HepG2 (cell line): Measurements from ENCODE around the gene CHKA. TPM values are rescaled to one million over a fixed set of nuclear protein-coding genes. Genes with fewer than 3 reads are reported as not detected.
A peak's percentile ranks its signal among the peaks of the same experiment; 100 is the strongest.

Source experiments
- FOXP1 ChIP-seq, 2 experiments: fragments of 450-650 bp in 1 of 2; IDR thresholded peaks; 2 replicates each; pipeline ENCODE4 v1.6.1; 2017 to 2018; ENCODE audit warnings: antibody characterized with exemption in 1 of 2
- GABPB1 ChIP-seq: IDR thresholded peaks from 2 replicates; pipeline ENCODE4 v1.6.1; 2016; ENCODE audit warnings: mild to moderate bottlenecking, missing genetic modification reagents, moderate library complexity, missing compliant biosample characterization
- GLI4 ChIP-seq: sonication (generic); formaldehyde crosslinking; IDR thresholded peaks from 2 replicates; pipeline ENCODE4 v1.5.1; 2020; ENCODE audit warnings: missing genetic modification reagents, mild to moderate bottlenecking, moderate library complexity, borderline replicate concordance
- NFKBIZ ChIP-seq: IDR thresholded peaks from 2 replicates; pipeline ENCODE4 v1.6.1; 2018; ENCODE audit warnings: missing genetic modification reagents, missing compliant biosample characterization
- NFYB ChIP-seq: sonication (generic); formaldehyde crosslinking; IDR thresholded peaks from 2 replicates; pipeline ENCODE4 v1.4.0; 2020; ENCODE audit warnings: missing genetic modification reagents
- PAF1 ChIP-seq: IDR thresholded peaks from 2 replicates; pipeline ENCODE4 v1.6.1; 2016; ENCODE audit warnings: missing genetic modification reagents, missing compliant biosample characterization
- POLR2A ChIP-seq, 2 experiments: IDR thresholded peaks; 2 replicates each; pipeline ENCODE4 v1.6.1; 2011; ENCODE audit warnings: low read depth in 2 of 2, low read length in 2 of 2, mild to moderate bottlenecking in 1 of 2, moderate library complexity in 1 of 2; ENCODE audit not compliant: insufficient read depth in 1 of 2
- RARG ChIP-seq: sonication (generic); formaldehyde crosslinking; IDR thresholded peaks from 2 replicates; pipeline ENCODE4 v1.4.0; 2020; ENCODE audit warnings: low read depth, mild to moderate bottlenecking, missing genetic modification reagents
- SIN3A ChIP-seq: IDR thresholded peaks from 2 replicates; pipeline ENCODE4 v1.6.1; 2011; ENCODE audit warnings: low read depth, mild to moderate bottlenecking, control low read depth, low read length, borderline replicate concordance
- STAG1 ChIP-seq: sonication (generic); formaldehyde crosslinking; IDR thresholded peaks from 2 replicates; pipeline ENCODE4 v1.4.0; 2020; ENCODE audit warnings: missing genetic modification reagents
- TP53 ChIP-seq: sonication (generic); formaldehyde crosslinking; conservative IDR thresholded peaks from 2 replicates; pipeline ENCODE4 v1.4.0; 2020; ENCODE audit warnings: missing genetic modification reagents
- ZNF343 ChIP-seq: sonication (generic); formaldehyde crosslinking; IDR thresholded peaks from 2 replicates; pipeline ENCODE4 v1.4.0; 2020; ENCODE audit warnings: mild to moderate bottlenecking, missing genetic modification reagents
- ZNF432 ChIP-seq: sonication (generic); formaldehyde crosslinking; IDR thresholded peaks from 2 replicates; pipeline ENCODE4 v1.5.0; 2020; ENCODE audit warnings: missing genetic modification reagents, mild to moderate bottlenecking, borderline replicate concordance
- ZNF746 ChIP-seq: sonication (generic); formaldehyde crosslinking; IDR thresholded peaks from 2 replicates; pipeline ENCODE4 v1.8.0; 2022; ENCODE audit warnings: mild to moderate bottlenecking, missing genetic modification reagents
- ZNF883 ChIP-seq: sonication (generic); formaldehyde crosslinking; IDR thresholded peaks from 2 replicates; pipeline ENCODE4 v1.5.1; 2020; ENCODE audit warnings: mild to moderate bottlenecking, missing genetic modification reagents; ENCODE audit errors: not compliant biosample characterization
- ZNF891 ChIP-seq: sonication (generic); formaldehyde crosslinking; IDR thresholded peaks from 2 replicates; pipeline ENCODE4 v1.5.0; 2020; ENCODE audit warnings: mild to moderate bottlenecking, missing genetic modification reagents
- polyA plus RNA-seq, 8 experiments: library from polyadenylated mRNA; depleted of rRNA in 3 of 8; stranded (reverse) in 7 of 8; unstranded in 1 of 8; fragments of >200 nt; fragmentation: Illumina TruSeq in 4 of 8; extraction: Trizol in 4 of 8; gene quantifications; 2 replicates each; pipeline versions ENCODE4 v1.2.1 to v1.2.3, GENCODE V29; 2011 to 2016; ENCODE audit warnings: low read depth in 4 of 8, missing spikeins in 1 of 8, mixed read lengths in 1 of 8; ENCODE audit not compliant: insufficient read depth in 1 of 8
- total RNA-seq, 5 experiments: library from RNA; depleted of rRNA; stranded (reverse); fragments of >200 nt; fragmentation: Illumina TruSeq; extraction: Trizol; gene quantifications; 2 replicates each; pipeline ENCODE4 v1.2.3, GENCODE V29; 2016; ENCODE audit warnings: low read depth in 1 of 5
- TF ChIP-seq, protein P1 (sequence below): sonication (generic); formaldehyde crosslinking; IDR thresholded peaks from 2 replicates; pipeline ENCODE4 v1.5.0; 2020; ENCODE audit warnings: mild to moderate bottlenecking, missing genetic modification reagents, moderate library complexity
- TF ChIP-seq, protein P2 (sequence below): sonication (generic); formaldehyde crosslinking; IDR thresholded peaks from 2 replicates; pipeline ENCODE4 v1.4.0; 2020; ENCODE audit warnings: missing genetic modification reagents
- TF ChIP-seq, protein P3 (sequence below): sonication (generic); formaldehyde crosslinking; IDR thresholded peaks from 2 replicates; pipeline ENCODE4 v1.4.0; 2020; ENCODE audit warnings: mild to moderate bottlenecking, missing genetic modification reagents
- TF ChIP-seq, protein P4 (sequence below): sonication (generic); formaldehyde crosslinking; IDR thresholded peaks from 2 replicates; pipeline ENCODE4 v1.8.1; 2022; ENCODE audit warnings: low read depth, mild to moderate bottlenecking, missing genetic modification reagents
- TF ChIP-seq, protein P5 (sequence below): sonication (generic); formaldehyde crosslinking; IDR thresholded peaks from 2 replicates; pipeline ENCODE4 v1.5.1; 2020; ENCODE audit warnings: missing genetic modification reagents, mild to moderate bottlenecking, borderline replicate concordance
- TF ChIP-seq, protein P6 (sequence below): sonication (generic); formaldehyde crosslinking; IDR thresholded peaks from 2 replicates; pipeline ENCODE4 v1.8.0; 2022; ENCODE audit warnings: mild to moderate bottlenecking, missing genetic modification reagents, moderate library complexity

CHKA gene
- total and polyA plus RNA-seq, 2 of the 13 experiments (the other 11 are each of a cell fraction or from before 2014, with no cell fraction given) = 71.6 to 92.7 TPM

DNA sequence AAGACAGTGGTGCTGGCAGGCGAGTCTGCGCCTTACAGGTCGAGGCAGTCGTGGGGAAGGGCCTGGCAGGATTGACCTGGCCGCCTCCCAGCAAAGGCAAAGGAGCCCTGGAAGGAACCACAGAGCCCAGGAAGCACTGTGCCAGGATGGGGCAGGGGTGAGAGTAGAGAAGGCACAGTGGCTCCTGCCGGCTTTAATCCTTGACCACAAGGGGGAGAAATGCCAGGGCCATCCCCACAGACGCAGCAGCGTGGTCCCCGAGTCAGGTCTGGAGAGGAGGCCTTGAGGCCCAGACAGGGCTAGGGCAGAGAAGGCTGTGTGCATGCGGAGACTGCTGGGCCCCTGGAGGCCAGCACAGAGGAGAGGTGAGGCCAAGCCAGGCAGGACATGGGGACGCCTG lies 100.6 kb downstream of the CHKA start (continued):
- no peak for TF ChIP-seq FOXP1 (IDR thresholded peaks at IDR 0.05)
- TF ChIP-seq FOXP1 (CRISPR knock-in tag; IDR thresholded peaks at IDR 0.05) = no peak
- TF ChIP-seq, protein P1, sequence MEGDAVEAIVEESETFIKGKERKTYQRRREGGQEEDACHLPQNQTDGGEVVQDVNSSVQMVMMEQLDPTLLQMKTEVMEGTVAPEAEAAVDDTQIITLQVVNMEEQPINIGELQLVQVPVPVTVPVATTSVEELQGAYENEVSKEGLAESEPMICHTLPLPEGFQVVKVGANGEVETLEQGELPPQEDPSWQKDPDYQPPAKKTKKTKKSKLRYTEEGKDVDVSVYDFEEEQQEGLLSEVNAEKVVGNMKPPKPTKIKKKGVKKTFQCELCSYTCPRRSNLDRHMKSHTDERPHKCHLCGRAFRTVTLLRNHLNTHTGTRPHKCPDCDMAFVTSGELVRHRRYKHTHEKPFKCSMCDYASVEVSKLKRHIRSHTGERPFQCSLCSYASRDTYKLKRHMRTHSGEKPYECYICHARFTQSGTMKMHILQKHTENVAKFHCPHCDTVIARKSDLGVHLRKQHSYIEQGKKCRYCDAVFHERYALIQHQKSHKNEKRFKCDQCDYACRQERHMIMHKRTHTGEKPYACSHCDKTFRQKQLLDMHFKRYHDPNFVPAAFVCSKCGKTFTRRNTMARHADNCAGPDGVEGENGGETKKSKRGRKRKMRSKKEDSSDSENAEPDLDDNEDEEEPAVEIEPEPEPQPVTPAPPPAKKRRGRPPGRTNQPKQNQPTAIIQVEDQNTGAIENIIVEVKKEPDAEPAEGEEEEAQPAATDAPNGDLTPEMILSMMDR = peak; percentile 78
- TF ChIP-seq ZNF891 (CRISPR knock-in tag) = no peak
- TF ChIP-seq, protein P2, sequence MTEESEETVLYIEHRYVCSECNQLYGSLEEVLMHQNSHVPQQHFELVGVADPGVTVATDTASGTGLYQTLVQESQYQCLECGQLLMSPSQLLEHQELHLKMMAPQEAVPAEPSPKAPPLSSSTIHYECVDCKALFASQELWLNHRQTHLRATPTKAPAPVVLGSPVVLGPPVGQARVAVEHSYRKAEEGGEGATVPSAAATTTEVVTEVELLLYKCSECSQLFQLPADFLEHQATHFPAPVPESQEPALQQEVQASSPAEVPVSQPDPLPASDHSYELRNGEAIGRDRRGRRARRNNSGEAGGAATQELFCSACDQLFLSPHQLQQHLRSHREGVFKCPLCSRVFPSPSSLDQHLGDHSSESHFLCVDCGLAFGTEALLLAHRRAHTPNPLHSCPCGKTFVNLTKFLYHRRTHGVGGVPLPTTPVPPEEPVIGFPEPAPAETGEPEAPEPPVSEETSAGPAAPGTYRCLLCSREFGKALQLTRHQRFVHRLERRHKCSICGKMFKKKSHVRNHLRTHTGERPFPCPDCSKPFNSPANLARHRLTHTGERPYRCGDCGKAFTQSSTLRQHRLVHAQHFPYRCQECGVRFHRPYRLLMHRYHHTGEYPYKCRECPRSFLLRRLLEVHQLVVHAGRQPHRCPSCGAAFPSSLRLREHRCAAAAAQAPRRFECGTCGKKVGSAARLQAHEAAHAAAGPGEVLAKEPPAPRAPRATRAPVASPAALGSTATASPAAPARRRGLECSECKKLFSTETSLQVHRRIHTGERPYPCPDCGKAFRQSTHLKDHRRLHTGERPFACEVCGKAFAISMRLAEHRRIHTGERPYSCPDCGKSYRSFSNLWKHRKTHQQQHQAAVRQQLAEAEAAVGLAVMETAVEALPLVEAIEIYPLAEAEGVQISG (CRISPR knock-in tag) = peak; percentile 49; the same call in 1 of the 2 replicates
- TF ChIP-seq TP53 = peak; percentile 45; the same call in 1 of the 2 replicates
- TF ChIP-seq PAF1 (CRISPR knock-in tag) = no peak
- peak; percentile 10; the same call in 1 of the 2 replicates for TF ChIP-seq GABPB1 (CRISPR knock-in tag)
- TF ChIP-seq RARG (CRISPR knock-in tag) = no peak
- TF ChIP-seq, protein P3, sequence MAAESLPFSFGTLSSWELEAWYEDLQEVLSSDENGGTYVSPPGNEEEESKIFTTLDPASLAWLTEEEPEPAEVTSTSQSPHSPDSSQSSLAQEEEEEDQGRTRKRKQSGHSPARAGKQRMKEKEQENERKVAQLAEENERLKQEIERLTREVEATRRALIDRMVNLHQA = no peak
- TF ChIP-seq, protein P4, sequence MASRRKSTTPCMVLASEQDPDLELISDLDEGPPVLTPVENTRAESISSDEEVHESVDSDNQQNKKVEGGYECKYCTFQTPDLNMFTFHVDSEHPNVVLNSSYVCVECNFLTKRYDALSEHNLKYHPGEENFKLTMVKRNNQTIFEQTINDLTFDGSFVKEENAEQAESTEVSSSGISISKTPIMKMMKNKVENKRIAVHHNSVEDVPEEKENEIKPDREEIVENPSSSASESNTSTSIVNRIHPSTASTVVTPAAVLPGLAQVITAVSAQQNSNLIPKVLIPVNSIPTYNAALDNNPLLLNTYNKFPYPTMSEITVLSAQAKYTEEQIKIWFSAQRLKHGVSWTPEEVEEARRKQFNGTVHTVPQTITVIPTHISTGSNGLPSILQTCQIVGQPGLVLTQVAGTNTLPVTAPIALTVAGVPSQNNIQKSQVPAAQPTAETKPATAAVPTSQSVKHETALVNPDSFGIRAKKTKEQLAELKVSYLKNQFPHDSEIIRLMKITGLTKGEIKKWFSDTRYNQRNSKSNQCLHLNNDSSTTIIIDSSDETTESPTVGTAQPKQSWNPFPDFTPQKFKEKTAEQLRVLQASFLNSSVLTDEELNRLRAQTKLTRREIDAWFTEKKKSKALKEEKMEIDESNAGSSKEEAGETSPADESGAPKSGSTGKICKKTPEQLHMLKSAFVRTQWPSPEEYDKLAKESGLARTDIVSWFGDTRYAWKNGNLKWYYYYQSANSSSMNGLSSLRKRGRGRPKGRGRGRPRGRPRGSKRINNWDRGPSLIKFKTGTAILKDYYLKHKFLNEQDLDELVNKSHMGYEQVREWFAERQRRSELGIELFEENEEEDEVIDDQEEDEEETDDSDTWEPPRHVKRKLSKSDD (CRISPR knock-in tag) = no peak
- TF ChIP-seq STAG1 (CRISPR knock-in tag) = peak; percentile 67
- TF ChIP-seq ZNF343 (CRISPR knock-in tag) = no peak
- TF ChIP-seq, protein P5, sequence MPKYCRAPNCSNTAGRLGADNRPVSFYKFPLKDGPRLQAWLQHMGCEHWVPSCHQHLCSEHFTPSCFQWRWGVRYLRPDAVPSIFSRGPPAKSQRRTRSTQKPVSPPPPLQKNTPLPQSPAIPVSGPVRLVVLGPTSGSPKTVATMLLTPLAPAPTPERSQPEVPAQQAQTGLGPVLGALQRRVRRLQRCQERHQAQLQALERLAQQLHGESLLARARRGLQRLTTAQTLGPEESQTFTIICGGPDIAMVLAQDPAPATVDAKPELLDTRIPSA = no peak
- TF ChIP-seq ZNF746 (CRISPR knock-in tag) = no peak
- no peak for TF ChIP-seq POLR2A (IDR thresholded peaks at IDR 0.05; ENCODE audit: insufficient read depth in 1 of 2, low read depth in 2 of 2, low read length in 2 of 2)
- TF ChIP-seq, protein P6, sequence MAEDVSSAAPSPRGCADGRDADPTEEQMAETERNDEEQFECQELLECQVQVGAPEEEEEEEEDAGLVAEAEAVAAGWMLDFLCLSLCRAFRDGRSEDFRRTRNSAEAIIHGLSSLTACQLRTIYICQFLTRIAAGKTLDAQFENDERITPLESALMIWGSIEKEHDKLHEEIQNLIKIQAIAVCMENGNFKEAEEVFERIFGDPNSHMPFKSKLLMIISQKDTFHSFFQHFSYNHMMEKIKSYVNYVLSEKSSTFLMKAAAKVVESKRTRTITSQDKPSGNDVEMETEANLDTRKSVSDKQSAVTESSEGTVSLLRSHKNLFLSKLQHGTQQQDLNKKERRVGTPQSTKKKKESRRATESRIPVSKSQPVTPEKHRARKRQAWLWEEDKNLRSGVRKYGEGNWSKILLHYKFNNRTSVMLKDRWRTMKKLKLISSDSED (CRISPR knock-in tag) = no peak
- TF ChIP-seq SIN3A = no peak
- no peak for TF ChIP-seq GLI4
- TF ChIP-seq NFKBIZ (CRISPR knock-in tag) = no peak
- no peak for TF ChIP-seq NFYB (CRISPR knock-in tag)
- no peak for TF ChIP-seq ZNF432
- TF ChIP-seq ZNF883 (CRISPR knock-in tag) = no peak
